HG02610 (cell line): ENCODE data around the gene ZNF678.
"Not testable (repeated sequence)": the region's sequence is repeated elsewhere in the genome, so short reads cannot be mapped to it uniquely, and the experiment has no call there.

Experiments used
- ATAC-seq: cut with Tn5 transposase; IDR thresholded peaks from one replicate; pipeline ENCODE4 v1.9.1; 2021; ENCODE audit warnings: mild to moderate bottlenecking, moderate library complexity; ENCODE audit not compliant: unreplicated experiment

ZNF678 gene

DNA sequence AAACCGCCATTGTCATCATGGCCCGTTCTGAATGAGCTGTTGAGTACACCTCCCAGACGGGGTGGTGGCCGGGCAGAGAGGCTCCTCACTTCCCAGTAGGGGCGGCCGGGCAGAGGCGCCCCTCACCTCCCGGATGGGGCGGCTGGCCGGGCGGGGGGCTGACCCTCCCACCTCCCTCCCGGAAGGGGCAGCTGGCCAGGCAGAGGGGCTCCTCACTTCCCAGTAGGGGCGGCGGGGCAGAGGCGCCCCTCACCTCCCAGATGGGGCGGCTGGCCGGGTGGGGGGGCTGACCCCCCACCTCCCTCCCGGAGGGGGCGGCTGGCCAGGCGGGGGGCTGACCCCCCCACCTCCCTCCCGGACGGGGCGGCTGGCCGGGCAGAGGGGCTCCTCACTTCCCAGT, 147.1 kb downstream of the ZNF678 start:
- not testable (repeated sequence) for ATAC-seq

DNA sequence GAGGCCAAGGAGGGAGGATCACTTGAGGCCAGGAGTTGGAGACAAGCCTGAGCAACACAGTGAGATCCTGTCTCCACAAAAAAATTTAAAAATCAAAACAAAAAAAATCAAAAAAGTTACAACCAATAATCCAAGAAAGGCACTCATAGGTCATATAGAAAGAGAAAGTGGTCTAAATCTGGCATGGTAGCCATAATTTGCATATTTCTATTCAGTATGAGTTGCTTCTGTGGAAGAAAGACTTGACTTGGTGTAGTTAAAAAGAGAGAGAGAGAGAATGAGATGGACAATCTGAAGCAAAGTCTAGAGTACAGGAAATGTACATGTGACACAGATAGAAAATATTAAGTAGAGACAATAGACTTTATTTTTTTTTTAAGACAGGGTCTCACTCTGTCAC, 149.3 kb downstream of the ZNF678 start:
- ATAC-seq, result peak; percentile 72

DNA sequence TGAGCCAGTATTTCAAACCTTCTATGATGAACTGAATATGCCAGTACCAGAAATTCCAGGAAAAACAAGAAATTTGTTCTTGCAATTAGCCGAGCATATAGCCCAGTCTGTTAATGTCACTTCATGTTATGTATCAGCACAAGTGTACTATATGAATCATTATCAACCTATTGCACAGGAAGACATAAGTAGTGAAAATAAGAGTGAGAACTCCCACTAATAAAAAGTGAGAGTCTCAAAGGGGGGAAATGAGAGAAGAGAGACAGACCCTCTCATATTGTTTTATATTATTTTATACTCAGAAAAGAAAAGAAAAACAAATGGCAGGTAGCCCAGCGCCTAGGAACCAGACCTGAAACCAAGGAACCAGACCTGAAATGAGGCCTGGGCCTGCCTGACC, 155.6 kb downstream of the ZNF678 start:
- ATAC-seq, result no peak

DNA sequence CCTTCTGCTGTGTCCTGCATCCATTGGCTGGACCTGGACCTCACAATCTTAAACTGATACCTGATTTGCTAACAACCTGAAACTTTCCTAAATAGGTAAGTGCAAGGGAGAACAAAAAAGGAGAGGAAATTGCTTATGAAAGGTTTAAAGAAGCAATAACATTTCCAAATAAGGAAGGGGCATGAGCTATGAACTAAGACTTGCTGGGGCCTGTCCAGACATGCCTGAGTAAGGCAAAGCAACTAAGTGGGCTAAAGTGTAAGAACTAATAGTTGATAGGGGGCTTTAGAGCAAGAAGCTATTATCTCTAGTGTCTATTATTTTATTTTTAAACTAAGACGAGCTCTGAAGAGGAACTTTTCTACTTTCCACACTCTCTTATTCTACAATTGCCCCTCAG, 160.1 kb downstream of the ZNF678 start:
- no peak for ATAC-seq

DNA sequence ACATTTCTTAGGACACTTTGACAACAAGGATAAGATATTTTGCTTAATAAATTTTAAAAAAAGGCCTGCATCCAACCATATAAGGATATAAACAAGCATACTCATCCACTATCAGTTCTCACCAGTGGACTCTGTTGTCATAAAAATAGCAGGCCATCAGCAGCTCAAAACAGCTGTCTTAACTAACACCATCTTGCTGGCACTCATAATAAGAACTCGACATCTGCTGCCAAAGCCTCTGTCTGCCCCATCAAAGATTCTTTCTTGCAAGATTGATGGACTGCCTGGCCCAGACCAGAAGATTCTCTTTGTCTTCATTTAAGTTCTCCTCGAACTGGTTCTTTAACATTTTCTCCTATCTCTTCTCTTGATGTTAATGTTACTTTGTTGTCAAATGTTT, 161.7 kb downstream of the ZNF678 start:
- ATAC-seq, result no peak

DNA sequence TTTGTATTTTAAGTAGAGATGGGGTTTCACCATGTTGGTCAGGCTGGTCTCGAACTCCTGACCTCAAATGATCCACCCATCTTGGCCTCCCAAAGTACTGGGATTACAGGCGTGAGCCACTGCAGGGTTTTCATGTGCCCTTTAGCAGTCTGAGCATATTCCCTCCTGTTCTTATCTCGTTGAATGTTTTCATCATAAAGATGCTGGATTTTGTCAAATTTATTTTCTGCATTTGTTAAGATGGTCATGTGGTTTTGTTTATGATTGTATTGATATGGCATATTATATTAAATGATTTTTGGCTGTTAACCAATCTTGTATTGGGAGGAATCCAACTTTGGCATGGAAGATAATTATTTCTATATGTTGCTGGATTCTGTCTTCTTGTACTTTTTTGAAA, 163.0 kb downstream of the ZNF678 start:
- no peak for ATAC-seq
